Measurements from ENCODE around the gene PCDHGB3. TPM values are rescaled to one million over a fixed set of nuclear protein-coding genes. Genes with fewer than 3 reads are reported as not detected.

PCDHGB3 gene
- polyA plus RNA-seq (2011; rRNA removed) (1.1 and 1.2 TPM in 2 replicates), polyA plus RNA-seq (2017; fragmentation: RNase III; extraction: RNeasy Plus Mini Kit Qiagen cat#74134 plus additional on column Dnase treatment) (0.16 to 0.44 TPM (median 0.28 TPM) in 3 replicates), polyA minus RNA-seq (2011; rRNA and poly(A)+ RNA removed) (4.0 and 4.4 TPM in 2 replicates)
- polyA plus RNA-seq (2012; cell fraction: cytosol; rRNA removed) = 0.29 and 0.40 TPM in 2 replicates
- polyA plus RNA-seq (2012; cell fraction: nucleus; rRNA removed) = 1.8 and 2.0 TPM in 2 replicates

DNA sequence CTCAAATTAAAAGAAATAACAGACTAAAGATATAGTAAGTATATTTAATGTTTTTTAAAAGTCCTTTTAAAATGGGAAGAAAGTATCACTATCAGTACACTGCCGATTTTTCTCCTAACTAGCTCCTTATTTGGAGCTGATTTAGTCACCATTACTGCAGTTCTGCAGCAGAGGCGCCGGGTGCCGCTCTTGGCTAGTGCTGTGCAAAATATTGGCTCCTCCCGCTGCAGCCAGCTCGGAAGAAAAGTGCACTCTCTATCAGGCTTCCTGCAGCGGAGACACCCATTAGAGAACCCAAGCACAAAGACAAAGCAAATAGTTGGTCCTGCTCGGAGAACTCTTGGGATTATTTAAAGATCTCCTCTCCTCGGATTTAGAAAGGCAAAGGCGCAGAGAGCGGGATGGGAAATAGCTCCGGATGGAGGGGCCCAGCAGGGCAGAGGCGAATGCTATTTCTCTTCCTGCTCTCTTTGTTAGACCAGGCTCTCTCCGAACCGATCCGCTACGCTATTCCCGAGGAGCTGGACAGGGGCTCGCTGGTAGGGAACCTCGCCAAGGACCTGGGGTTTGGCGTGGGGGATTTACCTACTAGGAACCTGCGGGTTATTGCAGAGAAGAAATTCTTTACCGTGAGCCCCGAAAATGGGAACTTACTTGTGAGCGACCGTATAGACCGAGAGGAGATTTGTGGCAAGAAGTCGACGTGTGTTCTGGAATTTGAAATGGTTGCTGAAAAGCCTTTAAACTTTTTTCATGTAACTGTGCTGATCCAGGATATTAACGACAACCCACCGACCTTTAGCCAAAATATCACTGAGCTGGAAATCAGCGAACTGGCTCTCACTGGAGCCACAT lies at the start of gene PCDHGB3:
TSS of gene PCDHGB3 (plus strand) at position 249 of the 855 bp plus-strand sequence. CDS start at position 402, 153 bp downstream.
- peak; percentile 90 to 96 for ATAC-seq
- no peaks in the 10 kb centered on the region for H3K4me1 ChIP-seq
- ChIA-PET CTCF (interaction anchor here (0.5 to 3.5 kb wide), 27 partner anchors 10 to 587 kb away, joined by 3 to 21 read pairs (median 4); partner anchors contain the start of genes PCDHGA7, PCDHGA8, PCDHGB1 and PCDHGB4), POLR2A (interaction anchor here (0.6 to 1.7 kb wide), 5 partner anchors 13 to 606 kb away, joined by 3 to 8 read pairs (median 4); partner anchors contain the start of genes PCDHGA7 and TAF7)
- peak within 1 kb of the TSS; percentile 29 for H3K4me3 ChIP-seq
- H3K9me3 ChIP-seq = peaks cover 55% of the 10 kb centered on the region
- peak within 1 kb of the TSS; percentile 60 for H3K4me2 ChIP-seq
- H3K27ac ChIP-seq = peak within 1 kb of the TSS; percentile 2 to 54; a peak in 2 of 6 replicates
- FAIRE-seq = no peak
- TF ChIP-seq, protein P1, sequence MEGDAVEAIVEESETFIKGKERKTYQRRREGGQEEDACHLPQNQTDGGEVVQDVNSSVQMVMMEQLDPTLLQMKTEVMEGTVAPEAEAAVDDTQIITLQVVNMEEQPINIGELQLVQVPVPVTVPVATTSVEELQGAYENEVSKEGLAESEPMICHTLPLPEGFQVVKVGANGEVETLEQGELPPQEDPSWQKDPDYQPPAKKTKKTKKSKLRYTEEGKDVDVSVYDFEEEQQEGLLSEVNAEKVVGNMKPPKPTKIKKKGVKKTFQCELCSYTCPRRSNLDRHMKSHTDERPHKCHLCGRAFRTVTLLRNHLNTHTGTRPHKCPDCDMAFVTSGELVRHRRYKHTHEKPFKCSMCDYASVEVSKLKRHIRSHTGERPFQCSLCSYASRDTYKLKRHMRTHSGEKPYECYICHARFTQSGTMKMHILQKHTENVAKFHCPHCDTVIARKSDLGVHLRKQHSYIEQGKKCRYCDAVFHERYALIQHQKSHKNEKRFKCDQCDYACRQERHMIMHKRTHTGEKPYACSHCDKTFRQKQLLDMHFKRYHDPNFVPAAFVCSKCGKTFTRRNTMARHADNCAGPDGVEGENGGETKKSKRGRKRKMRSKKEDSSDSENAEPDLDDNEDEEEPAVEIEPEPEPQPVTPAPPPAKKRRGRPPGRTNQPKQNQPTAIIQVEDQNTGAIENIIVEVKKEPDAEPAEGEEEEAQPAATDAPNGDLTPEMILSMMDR (IDR thresholded peaks at IDR 0.05) = peak; percentile 28; the same call in 2 of the 3 replicates
- TF ChIP-seq GATA3 (IDR thresholded peaks at IDR 0.05; ENCODE audit: borderline replicate concordance) (no peak), RNF2 (IDR thresholded peaks at IDR 0.05; ENCODE audit: borderline replicate concordance, low read depth) (no peak), RARB (CRISPR knock-in tag; IDR thresholded peaks at IDR 0.05) (no peak), HOXB13 (CRISPR knock-in tag; IDR thresholded peaks at IDR 0.05; ENCODE audit: low read depth) (no peak), RAD21 (conservative IDR thresholded peaks at IDR 0.05 in 1 of 2, IDR thresholded peaks at IDR 0.05 in 1 of 2) (peak; percentile 50 to 52), PHF8 (IDR thresholded peaks at IDR 0.05; ENCODE audit: borderline replicate concordance, low read depth) (no peak)
- TF ChIP-seq, protein P2, sequence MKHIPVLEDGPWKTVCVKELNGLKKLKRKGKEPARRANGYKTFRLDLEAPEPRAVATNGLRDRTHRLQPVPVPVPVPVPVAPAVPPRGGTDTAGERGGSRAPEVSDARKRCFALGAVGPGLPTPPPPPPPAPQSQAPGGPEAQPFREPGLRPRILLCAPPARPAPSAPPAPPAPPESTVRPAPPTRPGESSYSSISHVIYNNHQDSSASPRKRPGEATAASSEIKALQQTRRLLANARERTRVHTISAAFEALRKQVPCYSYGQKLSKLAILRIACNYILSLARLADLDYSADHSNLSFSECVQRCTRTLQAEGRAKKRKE (CRISPR knock-in tag; IDR thresholded peaks at IDR 0.05; ENCODE audit: low read depth) = no peak
- 49% methylated on average over 32 of the region's 32 CpGs for WGBS (ENCODE audit: missing lambda C conversion rate)
- DNase-seq (ENCODE audit: low read depth in 1 of 2, low spot score in 1 of 2) = peak in 1 of 2 experiments; percentile 55

DNA sequence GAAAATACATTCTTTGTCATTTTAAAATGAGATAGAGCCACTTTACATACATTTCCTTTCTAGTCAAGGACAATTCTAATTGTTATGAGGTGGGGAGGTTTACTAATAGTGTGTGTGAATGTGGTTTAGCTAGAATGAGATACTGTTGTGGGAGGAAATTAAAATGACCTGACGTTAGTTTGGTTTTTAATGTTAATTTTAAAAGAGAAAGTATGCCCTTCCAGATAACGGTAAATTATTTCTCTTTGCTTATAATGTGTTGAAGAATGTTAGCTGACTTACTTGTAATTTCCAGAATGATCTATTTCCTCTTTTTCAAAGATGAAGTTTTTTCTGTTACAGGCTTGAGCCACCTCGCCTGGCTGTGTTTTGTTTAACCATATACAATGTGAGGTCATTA lies 47.8 kb upstream of the PCDHGB3 start:
- CTCF ChIA-PET = interaction anchor here (5.1 kb wide), 1 partner anchor 7 kb away, joined by 45 read pairs; the partner anchor contains the start of gene PCDHGA1
- Histone ChIP-seq H3K4me3 (no peak overlapping the region), H3K27ac (no peak overlapping the region), H3K9me3 (peaks cover 61% of the 10 kb centered on the region), H3K4me2 (no peak overlapping the region), H3K4me1 (no peaks in the 10 kb centered on the region)
- POLR2A ChIA-PET = no interaction called here
- DNase-seq (ENCODE audit: low read depth in 1 of 2, low spot score in 1 of 2) = no peak
- FAIRE-seq = no peak
- WGBS (ENCODE audit: missing lambda C conversion rate) = 71% methylated on average over 3 of the region's 3 CpGs
- no peak for ATAC-seq
- TF ChIP-seq CHD4 (IDR thresholded peaks at IDR 0.05; ENCODE audit: borderline replicate concordance) (no peak), TP53 (CRISPR knock-in tag; IDR thresholded peaks at IDR 0.05) (no peak), KDM5A (IDR thresholded peaks at IDR 0.05) (no peak), RCOR1 (IDR thresholded peaks at IDR 0.05; ENCODE audit: low read depth, low read length) (no peak), NFE2L2 (conservative IDR thresholded peaks at IDR 0.05; ENCODE audit: low read length) (no peak), CHD2 (IDR thresholded peaks at IDR 0.05; ENCODE audit: low read length, partially characterized antibody) (no peak), ZC3H11A (IDR thresholded peaks at IDR 0.05) (no peak), BHLHE40 (IDR thresholded peaks at IDR 0.05; ENCODE audit: low read depth, low read length) (no peak), CEBPB (IDR thresholded peaks at IDR 0.05) (no peak), RAD21 (conservative IDR thresholded peaks at IDR 0.05 in 1 of 2, IDR thresholded peaks at IDR 0.05 in 1 of 2) (no peak), NPAS2 (CRISPR knock-in tag; IDR thresholded peaks at IDR 0.05; ENCODE audit: borderline replicate concordance) (no peak), ESRRA (IDR thresholded peaks at IDR 0.05; ENCODE audit: borderline replicate concordance, low read length) (no peak)
- TF ChIP-seq, protein P3, sequence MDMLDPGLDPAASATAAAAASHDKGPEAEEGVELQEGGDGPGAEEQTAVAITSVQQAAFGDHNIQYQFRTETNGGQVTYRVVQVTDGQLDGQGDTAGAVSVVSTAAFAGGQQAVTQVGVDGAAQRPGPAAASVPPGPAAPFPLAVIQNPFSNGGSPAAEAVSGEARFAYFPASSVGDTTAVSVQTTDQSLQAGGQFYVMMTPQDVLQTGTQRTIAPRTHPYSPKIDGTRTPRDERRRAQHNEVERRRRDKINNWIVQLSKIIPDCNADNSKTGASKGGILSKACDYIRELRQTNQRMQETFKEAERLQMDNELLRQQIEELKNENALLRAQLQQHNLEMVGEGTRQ (IDR thresholded peaks at IDR 0.05) = no peak
- TF ChIP-seq, protein P4, sequence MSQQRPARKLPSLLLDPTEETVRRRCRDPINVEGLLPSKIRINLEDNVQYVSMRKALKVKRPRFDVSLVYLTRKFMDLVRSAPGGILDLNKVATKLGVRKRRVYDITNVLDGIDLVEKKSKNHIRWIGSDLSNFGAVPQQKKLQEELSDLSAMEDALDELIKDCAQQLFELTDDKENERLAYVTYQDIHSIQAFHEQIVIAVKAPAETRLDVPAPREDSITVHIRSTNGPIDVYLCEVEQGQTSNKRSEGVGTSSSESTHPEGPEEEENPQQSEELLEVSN (IDR thresholded peaks at IDR 0.05; ENCODE audit: borderline replicate concordance, low read depth) = no peak
- TF ChIP-seq, protein P5, sequence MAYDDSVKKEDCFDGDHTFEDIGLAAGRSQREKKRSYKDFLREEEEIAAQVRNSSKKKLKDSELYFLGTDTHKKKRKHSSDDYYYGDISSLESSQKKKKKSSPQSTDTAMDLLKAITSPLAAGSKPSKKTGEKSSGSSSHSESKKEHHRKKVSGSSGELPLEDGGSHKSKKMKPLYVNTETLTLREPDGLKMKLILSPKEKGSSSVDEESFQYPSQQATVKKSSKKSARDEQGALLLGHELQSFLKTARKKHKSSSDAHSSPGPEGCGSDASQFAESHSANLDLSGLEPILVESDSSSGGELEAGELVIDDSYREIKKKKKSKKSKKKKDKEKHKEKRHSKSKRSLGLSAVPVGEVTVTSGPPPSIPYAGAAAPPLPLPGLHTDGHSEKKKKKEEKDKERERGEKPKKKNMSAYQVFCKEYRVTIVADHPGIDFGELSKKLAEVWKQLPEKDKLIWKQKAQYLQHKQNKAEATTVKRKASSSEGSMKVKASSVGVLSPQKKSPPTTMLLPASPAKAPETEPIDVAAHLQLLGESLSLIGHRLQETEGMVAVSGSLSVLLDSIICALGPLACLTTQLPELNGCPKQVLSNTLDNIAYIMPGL (CRISPR knock-in tag; IDR thresholded peaks at IDR 0.05; ENCODE audit: borderline replicate concordance) = no peak
- TF ChIP-seq, protein P6, sequence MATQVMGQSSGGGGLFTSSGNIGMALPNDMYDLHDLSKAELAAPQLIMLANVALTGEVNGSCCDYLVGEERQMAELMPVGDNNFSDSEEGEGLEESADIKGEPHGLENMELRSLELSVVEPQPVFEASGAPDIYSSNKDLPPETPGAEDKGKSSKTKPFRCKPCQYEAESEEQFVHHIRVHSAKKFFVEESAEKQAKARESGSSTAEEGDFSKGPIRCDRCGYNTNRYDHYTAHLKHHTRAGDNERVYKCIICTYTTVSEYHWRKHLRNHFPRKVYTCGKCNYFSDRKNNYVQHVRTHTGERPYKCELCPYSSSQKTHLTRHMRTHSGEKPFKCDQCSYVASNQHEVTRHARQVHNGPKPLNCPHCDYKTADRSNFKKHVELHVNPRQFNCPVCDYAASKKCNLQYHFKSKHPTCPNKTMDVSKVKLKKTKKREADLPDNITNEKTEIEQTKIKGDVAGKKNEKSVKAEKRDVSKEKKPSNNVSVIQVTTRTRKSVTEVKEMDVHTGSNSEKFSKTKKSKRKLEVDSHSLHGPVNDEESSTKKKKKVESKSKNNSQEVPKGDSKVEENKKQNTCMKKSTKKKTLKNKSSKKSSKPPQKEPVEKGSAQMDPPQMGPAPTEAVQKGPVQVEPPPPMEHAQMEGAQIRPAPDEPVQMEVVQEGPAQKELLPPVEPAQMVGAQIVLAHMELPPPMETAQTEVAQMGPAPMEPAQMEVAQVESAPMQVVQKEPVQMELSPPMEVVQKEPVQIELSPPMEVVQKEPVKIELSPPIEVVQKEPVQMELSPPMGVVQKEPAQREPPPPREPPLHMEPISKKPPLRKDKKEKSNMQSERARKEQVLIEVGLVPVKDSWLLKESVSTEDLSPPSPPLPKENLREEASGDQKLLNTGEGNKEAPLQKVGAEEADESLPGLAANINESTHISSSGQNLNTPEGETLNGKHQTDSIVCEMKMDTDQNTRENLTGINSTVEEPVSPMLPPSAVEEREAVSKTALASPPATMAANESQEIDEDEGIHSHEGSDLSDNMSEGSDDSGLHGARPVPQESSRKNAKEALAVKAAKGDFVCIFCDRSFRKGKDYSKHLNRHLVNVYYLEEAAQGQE (IDR thresholded peaks at IDR 0.05) = no peak
